ENCODE measurements around the gene MORN2.

GRCh38 chr2:38925982-38926381, 50.2 kb downstream of the MORN2 start:
- TF ChIP-seq POLR2A (IDR thresholded peaks at IDR 0.05) (no peak), CTCF (IDR thresholded peaks at IDR 0.05) (no peak)

Data from Peyer's patch (tissue), 4 donors.